Measurements from ENCODE around the gene KRT5. TPM values are rescaled to one million over a fixed set of nuclear protein-coding genes. Genes with fewer than 3 reads are reported as not detected.
"Not testable (repeated sequence)": the region's sequence is repeated elsewhere in the genome, so short reads cannot be mapped to it uniquely, and the experiment has no call there.

Gene KRT5
- total RNA-seq, 1 donor from 2014 or later = not detected

- Mint-ChIP-seq H3K27ac (no peak overlapping the region), H3K9me3 (peaks cover 5% of the 10 kb centered on the region), H3K27me3 (ENCODE audit: insufficient read depth) (peaks cover 2% of the 10 kb centered on the region), H3K4me1 (ENCODE audit: low read depth) (no peaks in the 10 kb centered on the region), H3K36me3 (ENCODE audit: low read depth) (no peaks in the 10 kb centered on the region), H3K4me3 (no peak overlapping the region)
- DNase-seq (ENCODE audit: low spot score) = no peak
- intact Hi-C loops (cut with micrococcal nuclease) = no loop called here
These were observed 6.5 kb downstream of the KRT5 start for GRCh38 chr12:52513736-52514135.

GRCh38 chr12:52508211-52508610, 12.0 kb downstream of the KRT5 start:
- peaks cover 5% of the 10 kb centered on the region for H3K9me3 Mint-ChIP-seq
- DNase-seq (ENCODE audit: low spot score) = no peak
- no peaks in the 10 kb centered on the region for H3K4me1 Mint-ChIP-seq (ENCODE audit: low read depth)
- H3K36me3 Mint-ChIP-seq (ENCODE audit: low read depth) = no peaks in the 10 kb centered on the region
- H3K27ac Mint-ChIP-seq = no peak overlapping the region
- H3K4me3 Mint-ChIP-seq = no peak overlapping the region
- intact Hi-C loops (cut with micrococcal nuclease) = no loop called here
- peaks cover 21% of the 10 kb centered on the region for H3K27me3 Mint-ChIP-seq (ENCODE audit: insufficient read depth)

DNA sequence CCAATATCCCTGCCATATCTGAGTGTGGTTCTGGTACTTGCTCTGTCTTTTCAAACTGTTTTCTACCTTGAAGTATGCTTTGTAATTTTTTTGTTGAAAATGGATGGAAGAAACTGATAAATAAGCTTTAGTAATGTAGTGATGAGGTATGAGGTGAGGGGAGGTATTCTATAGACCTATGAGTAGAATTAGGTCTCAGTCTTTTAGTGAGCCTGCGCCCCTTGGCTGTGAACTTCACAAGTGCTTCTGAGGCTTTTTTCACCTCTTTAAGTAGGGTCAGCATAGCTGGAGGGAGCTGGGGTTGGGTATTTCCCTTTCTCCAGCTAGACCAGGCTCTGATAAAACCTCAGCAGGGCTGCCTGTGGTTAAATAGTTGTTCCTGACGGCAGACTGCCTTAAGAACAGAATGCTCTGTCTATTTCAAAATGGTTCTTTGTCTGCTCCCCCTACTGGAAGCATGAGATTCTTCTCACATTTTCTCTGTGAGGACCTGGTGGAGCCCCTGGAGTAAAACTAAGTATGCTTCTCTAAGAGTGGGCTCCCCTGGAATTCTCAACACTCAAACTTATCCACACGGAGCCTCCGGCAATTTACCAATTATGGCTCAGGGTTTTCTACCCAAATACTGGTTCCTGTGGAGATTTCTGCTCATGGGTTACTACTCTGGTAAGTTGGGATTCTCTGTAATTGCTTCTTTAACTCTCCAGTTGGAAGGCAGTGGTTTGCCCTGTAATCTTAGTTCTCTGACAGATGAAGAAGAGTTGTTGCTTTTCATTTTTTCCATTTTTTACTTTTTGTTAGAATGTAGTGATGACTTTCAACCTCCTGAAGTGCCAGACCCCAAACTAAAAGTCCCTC, 13.1 kb downstream of the KRT5 start:
- DNase-seq (ENCODE audit: low spot score) = no peak
- intact Hi-C loops (cut with micrococcal nuclease) = loop anchor here (1.0 kb wide), 2 partner anchors 351 to 355 kb away; no protein-coding TSS in a partner anchor
- Mint-ChIP-seq H3K27me3 (ENCODE audit: insufficient read depth) (peaks cover 21% of the 10 kb centered on the region), H3K9me3 (peaks cover 5% of the 10 kb centered on the region), H3K4me3 (no peak overlapping the region), H3K36me3 (ENCODE audit: low read depth) (no peaks in the 10 kb centered on the region), H3K27ac (no peak overlapping the region), H3K4me1 (ENCODE audit: low read depth) (no peaks in the 10 kb centered on the region)

- Mint-ChIP-seq H3K27ac (no peak overlapping the region), H3K36me3 (ENCODE audit: low read depth) (no peaks in the 10 kb centered on the region), H3K27me3 (ENCODE audit: insufficient read depth) (peaks cover 22% of the 10 kb centered on the region), H3K4me3 (no peak overlapping the region), H3K9me3 (no peaks in the 10 kb centered on the region), H3K4me1 (ENCODE audit: low read depth) (no peaks in the 10 kb centered on the region)
- intact Hi-C loops (cut with micrococcal nuclease) = no loop called here
- no peak for DNase-seq (ENCODE audit: low spot score)
These were observed 17.3 kb downstream of the KRT5 start for GRCh38 chr12:52502877-52503276.

DNA sequence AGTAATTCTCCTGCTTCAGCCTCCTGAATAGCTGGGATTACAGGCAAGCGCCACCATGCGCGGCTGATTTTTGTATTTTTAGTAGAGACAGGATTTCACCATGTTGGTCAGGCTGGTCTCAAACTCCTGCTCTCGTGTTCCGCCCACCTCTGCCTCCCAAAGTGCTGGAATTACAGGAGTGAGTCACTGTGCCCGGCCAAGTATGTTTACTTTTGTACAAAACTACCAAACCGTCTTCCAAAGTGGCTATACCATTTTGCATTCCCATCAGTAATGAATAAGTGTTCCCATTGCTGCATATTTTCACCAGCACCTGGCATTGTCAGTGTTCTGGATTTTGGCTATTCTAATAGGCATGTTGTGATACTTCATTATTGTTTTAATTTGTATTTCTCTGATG, 18.7 kb downstream of the KRT5 start:
- intact Hi-C loops (cut with micrococcal nuclease) = no loop called here
- Mint-ChIP-seq H3K27ac (no peak overlapping the region), H3K9me3 (no peaks in the 10 kb centered on the region), H3K36me3 (ENCODE audit: low read depth) (no peaks in the 10 kb centered on the region), H3K4me3 (no peak overlapping the region), H3K4me1 (ENCODE audit: low read depth) (no peaks in the 10 kb centered on the region), H3K27me3 (ENCODE audit: insufficient read depth) (peaks cover 16% of the 10 kb centered on the region)
- DNase-seq (ENCODE audit: low spot score) = no peak

DNA sequence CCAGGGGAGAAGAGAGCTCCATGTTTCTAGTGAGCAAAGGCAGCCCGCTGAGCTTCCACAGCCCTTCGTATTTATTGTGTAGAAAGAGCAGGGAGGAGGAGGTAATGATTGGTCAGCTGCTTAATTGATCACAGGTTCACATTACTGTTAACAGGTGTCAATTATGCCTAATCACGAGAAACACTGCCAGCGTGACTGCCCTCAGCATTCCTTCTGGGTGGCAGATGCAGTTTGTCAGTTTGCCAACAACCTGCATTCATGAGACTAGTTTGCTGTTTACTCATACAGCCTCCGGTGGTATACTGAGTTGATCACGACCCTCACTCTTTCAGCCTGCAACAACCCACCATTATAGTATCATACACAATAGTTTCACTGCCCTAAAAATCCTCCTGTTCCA, 19.6 kb downstream of the KRT5 start:
- H3K4me1 Mint-ChIP-seq (ENCODE audit: low read depth); H3K36me3 Mint-ChIP-seq (ENCODE audit: low read depth); H3K27ac Mint-ChIP-seq; DNase-seq (ENCODE audit: low spot score); H3K4me3 Mint-ChIP-seq; H3K9me3 Mint-ChIP-seq; intact Hi-C loops (cut with micrococcal nuclease): not testable (repeated sequence)
- peaks cover 16% of the 10 kb centered on the region for H3K27me3 Mint-ChIP-seq (ENCODE audit: insufficient read depth)

DNA sequence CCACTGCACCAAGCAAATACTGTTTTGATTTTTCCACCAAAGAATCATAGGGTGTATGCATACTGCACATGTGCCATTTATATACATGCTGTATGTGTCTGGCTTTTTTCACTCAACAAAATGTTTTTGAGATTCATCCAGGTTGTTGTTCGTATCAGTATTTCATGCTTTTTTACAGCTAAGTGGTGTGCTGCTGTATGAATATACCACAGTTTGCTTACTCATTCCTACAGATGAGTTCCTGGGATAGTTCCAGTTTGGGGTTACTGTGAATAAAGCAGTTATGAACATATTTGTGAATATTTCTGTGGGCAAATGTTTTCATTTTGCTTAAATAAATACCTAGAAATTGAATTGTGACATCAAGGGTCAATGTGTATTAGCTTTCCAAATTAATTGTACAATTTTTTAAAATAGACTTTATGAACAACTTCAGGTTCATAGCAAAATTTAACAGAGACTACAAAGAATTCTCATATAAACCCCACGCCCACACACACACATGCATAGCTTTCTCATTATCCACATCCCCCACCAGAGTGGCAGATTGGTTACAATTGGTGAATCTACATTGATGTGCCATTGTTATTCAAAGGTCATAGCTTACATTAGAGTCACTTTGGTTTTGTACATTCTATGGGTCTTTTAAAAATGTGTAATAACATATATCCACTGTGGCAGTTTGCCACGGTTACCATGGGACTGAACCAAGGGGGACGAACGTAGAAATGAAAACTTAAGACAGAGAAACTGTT, 20.2 kb downstream of the KRT5 start:
- intact Hi-C loops (cut with micrococcal nuclease) = no loop called here

DNA sequence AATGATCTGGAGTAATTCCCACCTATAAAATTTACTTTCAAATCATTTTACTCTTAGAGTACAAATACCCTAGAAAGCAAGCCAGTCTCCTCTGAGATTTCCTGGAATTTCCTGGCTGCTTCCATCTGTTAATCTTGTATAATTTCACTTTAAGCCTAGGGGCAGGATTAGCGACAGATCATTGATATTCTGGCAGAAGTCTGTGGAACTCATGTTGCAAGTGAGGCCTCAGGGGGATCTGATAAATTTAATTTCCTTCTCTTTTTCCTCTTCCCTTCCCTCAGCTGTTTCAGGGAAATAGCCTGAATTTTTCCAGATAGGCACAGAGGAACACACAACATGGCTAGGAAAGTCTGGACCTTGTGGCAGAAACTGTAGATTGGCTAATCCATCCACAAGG, 21.2 kb downstream of the KRT5 start:
- H3K27ac Mint-ChIP-seq = no peak overlapping the region
- H3K4me1 Mint-ChIP-seq (ENCODE audit: low read depth) = no peaks in the 10 kb centered on the region
- no peak overlapping the region for H3K4me3 Mint-ChIP-seq
- no peaks in the 10 kb centered on the region for H3K9me3 Mint-ChIP-seq
- intact Hi-C loops (cut with micrococcal nuclease) = no loop called here
- H3K27me3 Mint-ChIP-seq (ENCODE audit: insufficient read depth) = peaks cover 12% of the 10 kb centered on the region
- no peaks in the 10 kb centered on the region for H3K36me3 Mint-ChIP-seq (ENCODE audit: low read depth)
- DNase-seq (ENCODE audit: low spot score) = no peak

More for the DNA sequence above, 20.2 kb downstream of the KRT5 start:
- no peaks in the 10 kb centered on the region for H3K4me1 Mint-ChIP-seq (ENCODE audit: low read depth)
- H3K4me3 Mint-ChIP-seq = no peak overlapping the region
- no peaks in the 10 kb centered on the region for H3K9me3 Mint-ChIP-seq
- H3K36me3 Mint-ChIP-seq (ENCODE audit: low read depth) = no peaks in the 10 kb centered on the region
- DNase-seq (ENCODE audit: low spot score) = no peak
- H3K27ac Mint-ChIP-seq = no peak overlapping the region
- H3K27me3 Mint-ChIP-seq (ENCODE audit: insufficient read depth) = peaks cover 12% of the 10 kb centered on the region

DNA sequence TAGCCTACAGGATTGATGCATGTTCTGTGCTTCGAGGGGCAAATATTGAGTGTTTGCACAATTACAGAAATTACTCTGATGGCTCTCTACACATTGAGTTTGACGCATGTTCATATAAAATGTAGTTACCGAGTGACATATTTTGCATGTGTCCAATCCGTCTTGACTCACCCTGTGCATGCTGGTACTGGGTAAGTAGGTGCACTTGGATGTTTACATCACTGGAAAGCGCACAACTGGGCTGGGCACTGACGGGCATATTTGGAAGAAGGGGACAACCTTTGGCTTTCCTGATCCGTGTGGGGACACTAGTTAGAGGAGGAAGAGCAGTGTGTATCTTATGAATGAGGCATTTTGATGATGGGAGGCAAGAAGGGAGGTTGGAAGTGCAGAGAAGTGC, 22.2 kb downstream of the KRT5 start:
- intact Hi-C loops (cut with micrococcal nuclease) = no loop called here
- H3K4me3 Mint-ChIP-seq = no peak overlapping the region
- H3K9me3 Mint-ChIP-seq = no peaks in the 10 kb centered on the region
- peaks cover 6% of the 10 kb centered on the region for H3K27me3 Mint-ChIP-seq (ENCODE audit: insufficient read depth)
- no peak for DNase-seq (ENCODE audit: low spot score)
- no peaks in the 10 kb centered on the region for H3K36me3 Mint-ChIP-seq (ENCODE audit: low read depth)
- no peak overlapping the region for H3K27ac Mint-ChIP-seq
- H3K4me1 Mint-ChIP-seq (ENCODE audit: low read depth) = no peaks in the 10 kb centered on the region

GRCh38 chr12:52496590-52497071, 23.6 kb downstream of the KRT5 start:
- H3K4me1 Mint-ChIP-seq (ENCODE audit: low read depth) = no peaks in the 10 kb centered on the region
- no peaks in the 10 kb centered on the region for H3K36me3 Mint-ChIP-seq (ENCODE audit: low read depth)
- no peak for DNase-seq (ENCODE audit: low spot score)
- H3K27me3 Mint-ChIP-seq (ENCODE audit: insufficient read depth) = peaks cover 5% of the 10 kb centered on the region
- intact Hi-C loops (cut with micrococcal nuclease) = no loop called here
- no peak overlapping the region for H3K4me3 Mint-ChIP-seq
- H3K9me3 Mint-ChIP-seq = no peaks in the 10 kb centered on the region
- no peak overlapping the region for H3K27ac Mint-ChIP-seq

GRCh38 chr12:52496054-52496453, 24.1 kb downstream of the KRT5 start:
- Mint-ChIP-seq H3K9me3 (no peaks in the 10 kb centered on the region), H3K36me3 (ENCODE audit: low read depth) (no peaks in the 10 kb centered on the region), H3K27me3 (ENCODE audit: insufficient read depth) (peaks cover 7% of the 10 kb centered on the region), H3K4me1 (ENCODE audit: low read depth) (no peaks in the 10 kb centered on the region), H3K27ac (no peak overlapping the region), H3K4me3 (no peak overlapping the region)
- DNase-seq (ENCODE audit: low spot score) = no peak
- intact Hi-C loops (cut with micrococcal nuclease) = no loop called here

GRCh38 chr12:52495389-52495788, 24.8 kb downstream of the KRT5 start:
- Mint-ChIP-seq H3K4me3 (no peak overlapping the region), H3K36me3 (ENCODE audit: low read depth) (no peaks in the 10 kb centered on the region), H3K4me1 (ENCODE audit: low read depth) (no peaks in the 10 kb centered on the region), H3K27me3 (ENCODE audit: insufficient read depth) (peaks cover 8% of the 10 kb centered on the region), H3K27ac (no peak overlapping the region), H3K9me3 (no peaks in the 10 kb centered on the region)
- no peak for DNase-seq (ENCODE audit: low spot score)
- intact Hi-C loops (cut with micrococcal nuclease) = no loop called here

- no peak overlapping the region for H3K4me3 Mint-ChIP-seq
- intact Hi-C loops (cut with micrococcal nuclease) = no loop called here
- H3K36me3 Mint-ChIP-seq (ENCODE audit: low read depth) = no peaks in the 10 kb centered on the region
- no peaks in the 10 kb centered on the region for H3K9me3 Mint-ChIP-seq
- no peaks in the 10 kb centered on the region for H3K4me1 Mint-ChIP-seq (ENCODE audit: low read depth)
- H3K27ac Mint-ChIP-seq = no peak overlapping the region
- H3K27me3 Mint-ChIP-seq (ENCODE audit: insufficient read depth) = peaks cover 8% of the 10 kb centered on the region
- DNase-seq (ENCODE audit: low spot score) = no peak
These were observed 25.7 kb downstream of the KRT5 start for GRCh38 chr12:52494518-52494917.

Data from activated T-helper 1 cell treated with anti-CD3 and anti-CD28 coated beads, Interleukin-12 subunit alpha, Interleukin-12 subunit beta, Interleukin-2, Interleukin-4 antibody, amounts not matched to agents 30 ng/mL and 10 ng/mL and 1 ng/mL, durations not matched to agents 14 hours and 24 hours and 36 hours (primary cell).